ENCODE results near the gene OR5L2. TPM values are rescaled to one million over a fixed set of nuclear protein-coding genes. Genes with fewer than 3 reads are reported as not detected.

The OR5L2 gene
- total RNA-seq, 4 donors from 2014 or later: not detected

Small RNA genes lying within 50 kb of the gene (small RNA-seq; reads per million reads assigned to genes)
- 0 reads per million in 2 donors for gene AC036111.3

Other genes starting within 250 kb of the OR5L2 start
- not detected for gene OR4C11, start 219.6 kb upstream of the OR5L2 start, total RNA-seq
- not detected for gene OR4P4, start 192.1 kb upstream of the OR5L2 start, total RNA-seq
- gene OR4S2, start 178.9 kb upstream of the OR5L2 start, total RNA-seq: not detected
- not detected for gene OR4C6, start 165.0 kb upstream of the OR5L2 start, total RNA-seq
- not detected for gene OR5D13, start 53.8 kb upstream of the OR5L2 start, total RNA-seq
- gene OR5D14, start 31.7 kb upstream of the OR5L2 start, total RNA-seq: not detected
- gene OR5L1, start 15.9 kb upstream of the OR5L2 start, total RNA-seq: not detected
- not detected for gene OR5D18, start 7.6 kb upstream of the OR5L2 start, total RNA-seq
- not detected for gene OR5D16, start 11.5 kb downstream of the OR5L2 start, total RNA-seq
- not detected for gene TRIM51, start 56.1 kb downstream of the OR5L2 start, total RNA-seq
- gene OR5W2, start 87.4 kb downstream of the OR5L2 start, total RNA-seq: not detected
- not detected for gene OR5I1, start 109.2 kb downstream of the OR5L2 start, total RNA-seq
- gene OR10AG1, start 142.7 kb downstream of the OR5L2 start, total RNA-seq: not detected
- not detected for gene OR5F1, start 167.4 kb downstream of the OR5L2 start, total RNA-seq
- gene OR5AS1, start 200.4 kb downstream of the OR5L2 start, total RNA-seq: not detected